ENCODE results near the gene KDM2B. TPM values are rescaled to one million over a fixed set of nuclear protein-coding genes. Genes with fewer than 3 reads are reported as not detected.
"Not testable (repeated sequence)": the region's sequence is repeated elsewhere in the genome, so short reads cannot be mapped to it uniquely, and the experiment has no call there.

Gene KDM2B
- polyA plus RNA-seq, 1 donor from 2014 or later = 49.0 TPM

- no peak overlapping the region for H3K27ac Mint-ChIP-seq
- H3K36me3 Mint-ChIP-seq = peaks cover 1% of the 10 kb centered on the region
- peak overlapping the region in 2 of 4 donors; percentile 17 to 42 for H3K4me3 Mint-ChIP-seq
- H3K4me1 Mint-ChIP-seq = peaks cover 13 to 25% (median 19%) of the 10 kb centered on the region in 3 donors
- H3K27me3 Mint-ChIP-seq = no peaks in the 10 kb centered on the region
- H3K9me3 Mint-ChIP-seq = no peaks in the 10 kb centered on the region
Measured at GRCh38 chr12:121397521-121397920, 183.3 kb downstream of the KDM2B start.

GRCh38 chr12:121392325-121392716 lies 188.5 kb downstream of the KDM2B start:
- Mint-ChIP-seq H3K27me3 (no peaks in the 10 kb centered on the region), H3K36me3 (peaks cover 4% of the 10 kb centered on the region), H3K4me3 (peak overlapping the region in 2 of 4 donors; percentile 38 to 44), H3K9me3 (no peaks in the 10 kb centered on the region), H3K27ac (no peak overlapping the region), H3K4me1 (peaks cover 8 to 12% (median 9%) of the 10 kb centered on the region in 3 donors)

- no peaks in the 10 kb centered on the region for H3K27me3 Mint-ChIP-seq
- peaks cover 4% of the 10 kb centered on the region for H3K36me3 Mint-ChIP-seq
- H3K27ac Mint-ChIP-seq = peak overlapping the region; percentile 31 to 81 (median 64)
- H3K4me1 Mint-ChIP-seq = peaks cover 8 to 12% (median 9%) of the 10 kb centered on the region in 3 donors
- H3K9me3 Mint-ChIP-seq = no peaks in the 10 kb centered on the region
- peak overlapping the region; percentile 38 to 83 (median 76) for H3K4me3 Mint-ChIP-seq
Measured at GRCh38 chr12:121391619-121392324, 189.1 kb downstream of the KDM2B start.

- H3K4me1 Mint-ChIP-seq = peaks cover 8 to 12% (median 9%) of the 10 kb centered on the region in 3 donors
- H3K27me3 Mint-ChIP-seq = no peaks in the 10 kb centered on the region
- peaks cover 2% of the 10 kb centered on the region for H3K36me3 Mint-ChIP-seq
- no peak overlapping the region for H3K4me3 Mint-ChIP-seq
- no peaks in the 10 kb centered on the region for H3K9me3 Mint-ChIP-seq
- H3K27ac Mint-ChIP-seq = peak overlapping the region in 2 of 3 donors; percentile 23 to 47
Measured at GRCh38 chr12:121390856-121391255, 190.0 kb downstream of the KDM2B start.

- peaks cover 0 to 2% (median 0%) of the 10 kb centered on the region in 3 donors for H3K9me3 Mint-ChIP-seq
- peaks cover 2% of the 10 kb centered on the region for H3K36me3 Mint-ChIP-seq
- H3K27me3 Mint-ChIP-seq = no peaks in the 10 kb centered on the region
- H3K4me1 Mint-ChIP-seq = peaks cover 8 to 12% (median 9%) of the 10 kb centered on the region in 3 donors
- H3K4me3 Mint-ChIP-seq = no peak overlapping the region
- no peak overlapping the region for H3K27ac Mint-ChIP-seq
Measured at GRCh38 chr12:121388421-121388981, 192.3 kb downstream of the KDM2B start.

GRCh38 chr12:121384891-121385290 lies 195.9 kb downstream of the KDM2B start:
- H3K9me3 Mint-ChIP-seq, H3K27ac Mint-ChIP-seq, H3K27me3 Mint-ChIP-seq, H3K36me3 Mint-ChIP-seq, H3K4me3 Mint-ChIP-seq, H3K4me1 Mint-ChIP-seq: not testable (repeated sequence)

GRCh38 chr12:121383601-121384021 lies 197.2 kb downstream of the KDM2B start:
- Mint-ChIP-seq H3K9me3 (peaks cover 0 to 2% (median 0%) of the 10 kb centered on the region in 3 donors), H3K27ac (no peak overlapping the region), H3K4me3 (no peak overlapping the region), H3K4me1 (no peaks in the 10 kb centered on the region), H3K36me3 (peaks cover 1% of the 10 kb centered on the region), H3K27me3 (peaks cover under 1% of the 10 kb centered on the region)

GRCh38 chr12:121379945-121380344 lies 200.9 kb downstream of the KDM2B start:
- Mint-ChIP-seq H3K36me3 (no peaks in the 10 kb centered on the region), H3K27ac (no peak overlapping the region)

More at GRCh38 chr12:121379945-121380344, 200.9 kb downstream of the KDM2B start:
- Mint-ChIP-seq H3K4me1 (no peaks in the 10 kb centered on the region), H3K4me3 (no peak overlapping the region), H3K27me3 (peaks cover 1% of the 10 kb centered on the region), H3K9me3 (peaks cover 0 to 2% (median 0%) of the 10 kb centered on the region in 3 donors)

Other genes starting within 250 kb of the KDM2B start
- 130 TPM for gene ANAPC5, start 228.6 kb downstream of the KDM2B start, polyA plus RNA-seq
- 46.4 TPM for gene RNF34, start 180.9 kb downstream of the KDM2B start, polyA plus RNA-seq
- 109 TPM for gene ORAI1, start 45.5 kb upstream of the KDM2B start, polyA plus RNA-seq
- gene MORN3, start 88.6 kb upstream of the KDM2B start, polyA plus RNA-seq = 0.24 TPM
- gene TMEM120B, start 131.7 kb upstream of the KDM2B start, polyA plus RNA-seq = 2.7 TPM
- 90.0 TPM for gene RHOF, start 212.7 kb upstream of the KDM2B start, polyA plus RNA-seq
- 2.3 TPM for gene SETD1B, start 223.0 kb upstream of the KDM2B start, polyA plus RNA-seq